OCI-LY1 (cell line): ENCODE results near the gene ETV3L.

ENCODE experiments used
- CTCF ChIP-seq: fragments of 200-600 bp; sonication (generic), shearing (Covaris generic); IDR thresholded peaks from 2 replicates; pipeline ENCODE4 v1.5.1; 2017; ENCODE audit warnings: mild to moderate bottlenecking, antibody characterized with exemption, low read length, moderate library complexity, mixed read lengths
- EZH2 ChIP-seq: fragments of 200-600 bp; sonication (generic), shearing (Covaris generic); IDR thresholded peaks from 2 replicates; pipeline ENCODE4 v1.8.0; 2017; ENCODE audit warnings: borderline replicate concordance, mixed run types, mild to moderate bottlenecking, antibody characterized with exemption, low read length, moderate library complexity, mixed read lengths

GRCh38 chr1:157119008-157119407, 19.4 kb upstream of the ETV3L start:
- TF ChIP-seq CTCF, result no peak
- TF ChIP-seq EZH2, result no peak
